ENCODE measurements around the gene RFX4.

DNA sequence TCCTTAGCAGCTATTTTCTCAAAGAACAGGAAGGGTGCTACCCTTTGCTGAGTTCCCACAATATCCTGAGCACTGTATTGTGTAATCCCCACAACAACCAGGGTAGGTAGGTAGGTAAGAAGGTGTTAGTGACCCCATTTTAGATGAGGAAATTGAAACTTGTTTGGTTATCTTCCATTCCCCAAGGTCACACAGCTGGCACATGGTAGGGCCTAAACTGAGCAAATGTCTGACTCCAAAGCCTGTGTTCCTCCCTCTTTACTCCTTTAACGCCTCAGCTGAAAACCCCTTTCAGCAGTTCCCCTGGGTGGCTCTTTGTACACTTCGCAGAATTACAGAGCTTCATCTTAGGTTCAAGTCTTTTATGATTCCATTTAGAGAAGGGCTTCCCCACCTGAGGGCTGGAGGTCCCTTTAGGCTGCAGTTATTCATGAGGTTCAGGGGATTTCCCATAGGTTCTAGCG lies 165.2 kb downstream of the RFX4 start:
- TF ChIP-seq, protein P1, sequence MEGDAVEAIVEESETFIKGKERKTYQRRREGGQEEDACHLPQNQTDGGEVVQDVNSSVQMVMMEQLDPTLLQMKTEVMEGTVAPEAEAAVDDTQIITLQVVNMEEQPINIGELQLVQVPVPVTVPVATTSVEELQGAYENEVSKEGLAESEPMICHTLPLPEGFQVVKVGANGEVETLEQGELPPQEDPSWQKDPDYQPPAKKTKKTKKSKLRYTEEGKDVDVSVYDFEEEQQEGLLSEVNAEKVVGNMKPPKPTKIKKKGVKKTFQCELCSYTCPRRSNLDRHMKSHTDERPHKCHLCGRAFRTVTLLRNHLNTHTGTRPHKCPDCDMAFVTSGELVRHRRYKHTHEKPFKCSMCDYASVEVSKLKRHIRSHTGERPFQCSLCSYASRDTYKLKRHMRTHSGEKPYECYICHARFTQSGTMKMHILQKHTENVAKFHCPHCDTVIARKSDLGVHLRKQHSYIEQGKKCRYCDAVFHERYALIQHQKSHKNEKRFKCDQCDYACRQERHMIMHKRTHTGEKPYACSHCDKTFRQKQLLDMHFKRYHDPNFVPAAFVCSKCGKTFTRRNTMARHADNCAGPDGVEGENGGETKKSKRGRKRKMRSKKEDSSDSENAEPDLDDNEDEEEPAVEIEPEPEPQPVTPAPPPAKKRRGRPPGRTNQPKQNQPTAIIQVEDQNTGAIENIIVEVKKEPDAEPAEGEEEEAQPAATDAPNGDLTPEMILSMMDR (IDR thresholded peaks at IDR 0.05) = no peak
- TF ChIP-seq POLR2A (IDR thresholded peaks at IDR 0.05; ENCODE audit: low read depth) = no peak
